ENCODE results near the gene MYL7. TPM values are rescaled to one million over a fixed set of nuclear protein-coding genes. Genes with fewer than 3 reads are reported as not detected.

The MYL7 gene
- total RNA-seq, 1 experiment from 2014 or later: 5.7 TPM

- no peak overlapping the region; a peak in 1 of 7 replicates for H3K27ac Mint-ChIP-seq
- no peak overlapping the region for H4K8ac ChIP-seq (replicated peaks; ENCODE audit: insufficient read length, low read depth, low read length)
- H2BK12ac ChIP-seq (ENCODE audit: insufficient read length, low read depth, low read length): no peak overlapping the region
- no peaks in the 10 kb centered on the region for H3K9me3 Mint-ChIP-seq
- H3K4me1 ChIP-seq (ENCODE audit: insufficient read depth, low read length): no peaks in the 10 kb centered on the region
- no peak overlapping the region for H4K91ac ChIP-seq (ENCODE audit: insufficient read length, low read depth, low read length)
- no peak overlapping the region for H3K14ac ChIP-seq (ENCODE audit: insufficient read depth, low read length)
- no peaks in the 10 kb centered on the region for H3K9me3 ChIP-seq (ENCODE audit: control insufficient read depth, low read depth, low read length)
- no peak for TF ChIP-seq CTCF (conservative IDR thresholded peaks at IDR 0.05)
- H2BK120ac ChIP-seq (ENCODE audit: low read depth, low read length, poor library complexity, severe bottlenecking): no peak overlapping the region
- H3K56ac ChIP-seq (ENCODE audit: insufficient read length, low read depth, low read length): no peak overlapping the region
- H2BK15ac ChIP-seq (ENCODE audit: low read depth, low read length): no peak overlapping the region
- no peak overlapping the region for H2AFZ ChIP-seq (ENCODE audit: low read length)
- H3K4me3 Mint-ChIP-seq: peak overlapping the region in 1 of 2 experiments; percentile 29; a peak in 1 of 5 replicates
- no peak overlapping the region for H3K18ac ChIP-seq (ENCODE audit: insufficient read length, low read depth, low read length)
- H4K5ac ChIP-seq (ENCODE audit: insufficient read length, low read depth, low read length): no peak overlapping the region
- no peaks in the 10 kb centered on the region for H3K79me1 ChIP-seq (ENCODE audit: insufficient read depth, low read depth, low read length, poor library complexity, severe bottlenecking)
- no peaks in the 10 kb centered on the region for H3K79me2 ChIP-seq (ENCODE audit: insufficient read depth, low read length)
- no peak overlapping the region for H2AK5ac ChIP-seq (ENCODE audit: insufficient read length, low read length)
- no peaks in the 10 kb centered on the region; a peak in 1 of 4 replicates for H3K4me1 Mint-ChIP-seq
- no peaks in the 10 kb centered on the region for H3K23me2 ChIP-seq (ENCODE audit: insufficient read length, low read depth, low read length, poor library complexity, severe bottlenecking)
- WGBS (ENCODE audit: extremely low coverage, insufficient read length, low lambda C conversion rate): no CpG with 5 or more reads among the region's 14 CpGs
- H3K27me3 ChIP-seq (ENCODE audit: insufficient read depth, low read length): no peaks in the 10 kb centered on the region
- H2BK20ac ChIP-seq (ENCODE audit: low read depth, low read length, poor library complexity, severe bottlenecking): no peak overlapping the region
- H3K4me2 ChIP-seq (ENCODE audit: insufficient read depth, insufficient read length, low read length): no peak overlapping the region
- no peak overlapping the region for H3K27ac ChIP-seq (ENCODE audit: insufficient read length, low read depth, low read length)
- no peaks in the 10 kb centered on the region; a peak in 1 of 7 replicates for H3K36me3 Mint-ChIP-seq (ENCODE audit: insufficient read depth in 1 of 3, low read depth in 3 of 3)
- no peak overlapping the region for H2BK5ac ChIP-seq (ENCODE audit: insufficient read length, low read length)
- H3K27me3 Mint-ChIP-seq (ENCODE audit: low read depth): peaks cover 50% of the 10 kb centered on the region
- no peak overlapping the region for H3K9ac ChIP-seq (ENCODE audit: extremely low read depth, insufficient read length, low read length)
- H3T11ph ChIP-seq (ENCODE audit: low read length): no peak overlapping the region
- DNase-seq: no peak
- H3K4ac ChIP-seq (ENCODE audit: low read depth, low read length): no peak overlapping the region
- H4K20me1 ChIP-seq (ENCODE audit: control insufficient read depth, insufficient read depth, insufficient read length): no peaks in the 10 kb centered on the region
- H3K23ac ChIP-seq (ENCODE audit: insufficient read length, low read depth, low read length): no peak overlapping the region
These were observed 1.7 kb downstream of the MYL7 start for GRCh38 chr7:44139311-44140010.

Data from H9 (cell line).